Left forelimb (tissue), 1 donor: ENCODE results near the gene BNC2.

ENCODE experiments used
- DNase-seq: peaks from one replicate; pipeline ENCODE4 v3.0.0-alpha.2; 2018; ENCODE audit warnings: low spot score

BNC2 gene

DNA sequence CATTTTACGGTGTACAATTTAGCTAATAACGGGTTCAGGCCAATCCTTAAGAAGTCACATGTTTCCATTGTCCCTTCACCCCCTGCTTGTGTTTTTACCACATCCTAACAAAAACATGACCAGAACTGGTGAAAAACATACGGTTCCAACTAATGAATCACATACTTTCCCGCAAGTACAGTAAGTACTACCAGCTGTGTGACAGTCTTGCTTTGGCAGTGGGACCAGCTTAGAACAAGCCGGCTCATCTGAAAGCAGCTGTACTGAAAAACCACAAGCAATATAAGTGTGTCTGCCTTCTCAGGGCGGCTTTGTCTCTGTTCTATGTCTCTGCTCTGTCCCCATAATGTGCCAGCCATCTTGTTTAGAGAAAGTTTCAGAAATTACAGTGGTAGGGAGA, 242.5 kb downstream of the BNC2 start:
- peak; percentile 77 for DNase-seq

DNA sequence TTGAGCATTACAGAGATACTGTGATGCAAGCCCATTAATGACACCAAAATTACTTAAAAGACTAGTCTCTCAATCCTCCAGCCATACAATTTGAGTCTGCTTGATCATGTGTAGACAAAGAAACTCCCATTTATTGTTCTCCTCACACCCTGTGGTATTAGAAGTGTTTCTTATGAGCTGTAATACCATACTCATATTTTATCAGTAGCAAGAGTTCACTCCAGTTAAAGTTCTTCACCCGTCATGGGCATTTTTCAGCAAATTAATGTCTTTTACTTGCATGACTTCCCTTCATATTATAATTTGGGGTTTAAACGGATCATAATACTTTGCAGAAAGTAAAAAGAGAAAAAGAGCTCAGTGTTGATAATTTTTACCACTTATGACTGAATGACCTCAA, 242.9 kb downstream of the BNC2 start:
- no peak for DNase-seq

DNA sequence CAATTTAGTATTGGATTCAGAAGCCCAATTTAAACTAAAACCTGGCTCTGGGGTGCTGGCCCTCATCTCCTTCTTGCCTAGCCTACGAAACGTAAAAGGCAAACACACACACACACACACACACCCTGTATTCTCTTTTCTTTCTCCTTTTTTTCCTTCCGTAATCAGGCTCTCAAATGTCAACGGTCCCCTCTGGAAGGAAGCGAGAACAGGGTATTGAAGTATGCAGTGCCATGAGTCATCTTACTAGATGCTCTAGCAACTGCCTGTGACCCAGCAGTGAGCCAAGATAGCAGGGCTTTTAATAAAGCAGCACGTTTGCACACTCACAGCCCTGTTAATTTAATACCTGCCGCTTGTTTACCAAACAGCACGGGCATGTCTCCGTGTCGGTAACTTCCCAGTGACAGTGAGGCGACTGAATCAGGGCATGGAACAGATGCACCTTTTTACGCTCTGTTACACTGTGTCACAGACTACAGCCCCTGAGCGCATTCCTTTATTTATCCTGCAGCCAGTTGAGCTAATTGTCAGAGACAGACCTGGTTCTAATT, 243.8 kb downstream of the BNC2 start:
- DNase-seq: no peak

DNA sequence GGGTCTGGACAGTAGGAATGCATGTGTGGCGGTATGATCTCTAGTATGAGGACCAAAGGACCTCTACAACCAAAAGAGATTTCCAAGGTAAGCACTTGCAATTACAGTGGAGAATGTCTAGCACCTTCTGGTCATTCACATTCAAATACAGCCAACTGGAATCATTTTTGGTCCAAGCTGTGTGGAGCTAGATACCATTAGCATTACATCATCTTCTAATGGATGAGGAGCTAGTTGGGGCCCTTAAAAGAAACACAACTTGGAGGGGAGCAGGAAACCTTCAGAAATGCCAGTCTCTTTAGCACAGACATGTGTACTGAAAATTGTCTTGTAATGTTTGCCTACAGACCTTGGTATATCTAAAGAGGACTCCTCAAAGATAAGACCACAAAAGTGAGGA, 244.7 kb downstream of the BNC2 start:
- no peak for DNase-seq

DNA sequence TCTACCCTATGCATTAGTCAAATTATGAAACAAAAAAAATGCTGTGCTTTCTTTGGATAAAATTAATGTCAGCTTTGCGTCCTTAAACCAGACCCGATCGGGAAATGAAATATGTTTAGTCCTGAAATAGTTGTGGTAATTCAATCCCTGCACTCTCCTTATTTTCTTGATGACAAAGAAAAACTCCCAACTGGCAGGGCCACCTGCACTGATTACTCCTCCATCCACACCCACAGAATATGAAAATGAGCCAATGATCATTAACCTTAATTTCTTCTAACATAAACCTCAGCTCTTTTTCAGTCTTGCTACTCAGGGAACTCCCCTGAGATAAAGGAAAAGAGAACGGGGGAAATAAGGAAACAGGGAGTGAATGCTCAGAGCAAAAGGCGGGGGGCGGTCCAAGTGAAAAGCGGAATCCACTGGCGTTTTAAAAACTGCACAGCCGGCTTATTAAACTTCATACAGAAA, 245.3 kb downstream of the BNC2 start:
- no peak for DNase-seq

DNA sequence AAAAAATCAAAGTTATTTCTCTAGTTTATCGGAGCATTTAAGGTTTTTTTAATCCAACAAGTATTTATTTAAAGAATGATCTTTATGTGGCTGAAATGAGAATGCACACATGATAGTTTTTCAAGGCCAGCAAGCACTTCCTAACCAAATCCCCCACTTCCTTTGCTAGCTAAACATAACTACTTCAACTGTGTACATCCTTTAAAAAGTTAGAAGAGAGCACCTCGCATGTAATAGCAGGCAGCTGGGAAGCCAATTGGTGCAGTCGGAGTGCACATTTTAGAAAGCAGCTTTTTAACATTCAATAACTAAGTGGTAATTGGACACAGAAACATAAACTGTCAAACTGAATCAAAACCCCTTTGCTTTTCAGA, 245.7 kb downstream of the BNC2 start:
- no peak for DNase-seq

DNA sequence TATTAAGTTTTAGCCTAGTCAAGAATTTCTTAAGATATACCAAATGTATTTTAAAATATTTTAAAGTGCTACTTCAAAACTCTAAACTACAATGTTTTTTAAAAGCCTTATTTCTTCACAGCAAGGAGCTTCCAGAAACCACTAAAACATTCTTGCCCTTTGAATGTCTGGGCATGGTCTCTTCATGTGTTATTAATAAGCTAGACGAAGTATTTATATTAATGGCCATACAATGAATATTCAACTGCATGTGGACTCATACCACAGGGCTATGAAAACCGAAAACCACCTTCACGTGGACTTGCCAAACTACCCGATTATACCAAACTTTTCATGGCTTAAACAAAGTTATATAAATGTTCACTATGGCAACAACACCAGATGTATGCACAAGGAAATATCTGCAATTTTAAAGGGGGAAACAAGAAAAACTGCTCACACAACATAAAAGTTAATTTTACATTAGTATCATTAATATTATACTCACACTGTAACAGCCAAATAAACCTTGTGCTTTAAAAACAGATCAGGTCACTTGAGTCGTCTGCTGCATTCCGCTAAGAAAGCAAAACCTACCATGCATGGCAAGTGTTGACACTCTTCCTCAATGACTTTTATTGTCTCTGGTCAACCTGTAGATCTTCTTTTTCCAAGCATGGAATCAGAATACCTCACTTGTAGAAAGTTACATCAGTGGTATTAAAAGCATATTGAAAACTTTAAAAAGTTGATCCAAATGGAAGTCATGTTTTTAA, 246.3 kb downstream of the BNC2 start:
- no peak for DNase-seq

DNA sequence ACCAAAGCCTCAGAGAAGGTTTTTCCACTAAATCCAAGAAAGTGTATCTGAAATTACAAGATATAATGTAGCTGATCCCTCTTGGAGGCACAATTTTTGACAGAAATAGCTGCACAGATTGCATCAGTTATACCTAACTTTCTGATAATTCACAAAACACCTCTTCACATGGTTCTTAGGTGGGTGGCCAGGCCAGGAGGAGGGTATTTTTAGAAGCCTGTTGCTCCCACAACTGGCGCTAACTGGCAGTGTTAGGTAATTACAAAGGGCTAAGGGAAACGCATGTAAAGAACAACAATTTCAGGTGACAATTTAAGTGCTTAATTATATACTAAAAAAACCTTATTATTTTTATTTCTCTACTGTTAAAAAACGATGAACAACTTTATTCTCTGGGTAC, 247.9 kb downstream of the BNC2 start:
- DNase-seq: no peak

DNA sequence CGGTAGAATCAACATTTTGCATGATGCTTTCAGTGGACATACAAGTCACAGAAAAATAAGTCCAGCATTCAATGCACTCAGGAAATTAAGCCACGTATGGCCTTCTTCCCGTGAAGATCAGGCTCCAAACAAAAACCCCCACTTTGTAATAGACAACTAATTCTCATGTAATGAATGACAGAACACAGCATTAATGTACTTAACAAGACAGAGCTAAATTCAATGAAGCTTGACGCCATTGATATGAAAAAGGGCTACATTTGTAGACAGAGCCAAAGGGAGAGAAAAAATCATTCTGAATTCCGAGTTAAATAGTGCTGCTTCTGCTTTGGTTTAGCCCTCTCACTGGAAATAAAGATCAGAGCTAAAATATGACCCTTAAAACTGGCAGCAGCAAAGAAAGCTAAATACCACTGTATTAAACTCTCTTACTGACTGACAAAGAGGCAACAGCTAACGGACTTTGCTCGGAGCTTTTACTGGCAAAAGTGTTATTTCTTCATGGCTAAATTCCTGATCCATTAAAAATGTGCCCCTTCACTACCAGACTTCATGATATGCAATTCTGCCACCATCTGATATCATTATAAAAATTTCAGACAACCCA, 250.5 kb downstream of the BNC2 start:
- no peak for DNase-seq

DNA sequence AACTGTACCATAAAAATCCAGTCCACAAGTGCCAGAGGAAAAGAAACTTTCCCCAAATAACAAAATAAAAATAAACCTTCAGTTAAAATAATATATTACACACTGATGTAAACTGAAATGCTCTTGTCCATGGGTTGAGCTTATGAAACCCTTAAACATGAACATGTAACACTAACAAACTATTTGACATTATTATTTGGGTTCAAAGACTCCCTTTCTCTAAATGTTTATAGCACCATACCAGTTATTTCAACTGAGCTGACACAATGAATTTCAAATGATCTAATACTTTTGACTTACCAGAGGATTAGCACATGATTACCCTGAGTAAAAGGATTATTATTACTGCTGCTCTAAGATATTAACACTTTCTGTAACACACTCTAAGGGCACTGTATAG, 251.1 kb downstream of the BNC2 start:
- no peak for DNase-seq

DNA sequence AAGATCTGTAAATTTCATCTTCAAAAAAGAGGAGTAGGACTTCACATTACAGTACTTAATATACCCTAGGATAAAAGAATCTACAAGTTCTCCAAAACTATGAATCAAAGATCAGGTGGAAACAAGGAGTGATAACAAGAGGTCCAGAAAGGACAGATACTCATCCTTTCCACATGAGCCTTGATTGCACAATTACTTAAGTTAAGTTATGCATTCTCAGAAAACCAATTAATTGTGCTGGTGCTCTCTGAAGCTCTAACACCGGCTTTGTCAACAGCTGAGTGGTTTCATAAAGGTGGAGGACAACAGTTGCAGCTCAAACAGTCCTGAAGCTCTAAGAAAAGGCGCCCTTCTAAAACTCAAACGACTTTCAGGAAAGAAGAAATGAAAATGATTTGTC, 251.9 kb downstream of the BNC2 start:
- DNase-seq: no peak

DNA sequence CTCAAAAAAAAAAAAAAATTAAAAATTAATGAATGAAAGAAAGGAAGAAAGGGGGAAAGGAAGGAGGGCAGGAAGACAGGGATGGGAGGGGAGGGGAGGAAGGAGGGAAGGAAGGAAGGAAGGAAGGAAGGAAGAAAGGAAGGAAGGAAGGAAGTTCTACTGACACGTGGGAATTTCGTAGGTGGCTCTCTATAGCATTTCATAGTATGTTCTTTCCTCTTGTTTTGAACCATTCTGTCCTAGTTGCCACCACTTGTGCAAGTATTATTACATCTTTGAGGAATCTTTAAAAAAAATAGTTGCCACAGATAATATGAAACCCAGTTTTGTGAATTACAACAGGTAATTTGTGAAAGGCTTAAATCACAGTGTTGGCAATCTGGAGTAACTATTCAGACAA, 253.8 kb downstream of the BNC2 start:
- no peak for DNase-seq

DNA sequence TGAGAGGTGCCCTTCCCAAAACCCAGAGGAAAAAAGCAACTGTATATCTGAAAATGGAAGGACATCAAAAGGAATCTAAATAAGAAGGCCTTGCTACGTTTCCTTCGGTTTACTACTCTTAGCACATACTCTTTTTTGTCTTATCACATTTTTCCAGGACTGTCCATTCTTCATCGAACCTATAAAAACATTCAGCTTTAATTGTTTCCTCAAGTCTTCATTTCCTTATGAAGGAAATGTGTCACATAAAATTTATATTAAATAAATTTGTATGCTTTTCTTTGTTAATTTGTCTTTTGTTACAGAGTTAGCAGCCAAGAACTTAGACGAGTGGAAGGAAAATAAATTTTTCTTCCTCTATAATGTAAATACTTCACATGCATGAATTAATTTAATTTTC, 255.0 kb downstream of the BNC2 start:
- no peak for DNase-seq

DNA sequence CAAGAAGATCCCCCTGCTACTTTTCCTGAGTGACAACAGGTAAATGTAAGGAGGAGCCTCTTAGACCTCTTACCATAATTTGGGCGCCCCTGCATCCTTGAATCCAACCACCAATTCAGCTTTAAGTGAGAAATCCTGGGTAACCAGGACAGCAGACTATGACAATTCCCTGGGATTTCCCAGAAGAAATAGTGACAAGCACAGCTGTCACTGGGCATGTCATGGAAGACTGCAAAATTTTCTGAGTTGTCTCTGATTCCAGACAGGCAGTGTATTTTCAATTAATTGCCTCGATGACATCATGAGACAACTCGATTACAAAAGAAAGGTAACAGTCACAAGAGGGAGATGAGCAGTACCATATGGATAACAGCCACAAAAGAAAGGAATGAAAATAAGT, 256.9 kb downstream of the BNC2 start:
- DNase-seq: no peak

DNA sequence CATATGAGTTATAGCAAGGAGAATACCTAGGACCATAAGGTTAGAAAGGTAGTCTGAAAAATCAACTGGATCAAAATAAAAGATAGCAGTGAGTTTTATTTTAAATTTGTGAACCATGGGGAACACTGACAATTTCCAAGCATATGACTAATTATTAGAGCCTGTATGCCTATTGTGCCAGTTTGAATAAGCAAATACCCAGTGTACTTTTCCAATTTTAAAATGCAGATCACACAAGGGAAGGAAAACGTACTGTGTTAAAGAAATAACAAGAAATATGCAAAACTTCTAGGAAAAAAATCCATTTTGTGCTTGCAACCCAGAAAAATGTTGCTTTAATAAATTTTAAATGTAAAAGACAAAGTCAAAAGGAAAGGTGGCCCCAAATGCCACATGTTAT, 257.4 kb downstream of the BNC2 start:
- no peak for DNase-seq

DNA sequence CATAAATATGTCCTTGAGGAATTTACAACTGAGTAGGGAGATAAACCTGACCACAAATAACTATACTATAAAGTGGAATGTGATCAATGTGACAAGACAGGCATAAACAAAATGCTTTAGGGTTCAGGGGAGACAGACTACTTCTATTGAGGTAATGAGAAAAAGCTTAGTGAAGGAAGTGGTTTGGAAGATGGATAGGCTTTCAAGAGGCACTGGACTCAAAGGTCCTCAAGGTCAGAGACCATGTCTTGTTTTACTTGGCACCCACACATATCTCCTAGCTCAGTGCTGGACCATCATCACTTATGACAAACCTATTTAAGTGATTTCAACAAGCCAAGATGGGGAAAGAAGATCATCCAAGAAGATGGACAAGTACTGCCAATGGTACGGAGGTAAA, 257.8 kb downstream of the BNC2 start:
- no peak for DNase-seq

DNA sequence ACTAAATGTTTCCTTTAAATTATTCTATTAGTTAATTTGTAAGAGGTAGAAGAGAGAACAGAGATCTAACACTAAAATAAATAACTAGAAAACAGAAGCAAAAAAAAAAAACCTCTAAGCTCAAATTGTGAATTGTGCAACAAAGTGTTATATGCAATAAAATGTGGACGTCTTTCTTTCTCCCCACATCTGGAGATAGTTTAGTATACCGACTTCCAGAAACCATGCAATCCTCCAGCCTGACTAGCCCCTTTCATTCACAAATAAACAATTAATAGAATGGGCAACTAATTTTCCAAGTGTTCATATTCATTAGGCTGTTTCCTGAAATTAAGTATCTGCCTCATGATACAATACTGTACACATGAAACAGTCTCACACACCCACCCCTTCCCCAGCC, 258.5 kb downstream of the BNC2 start:
- DNase-seq: no peak

DNA sequence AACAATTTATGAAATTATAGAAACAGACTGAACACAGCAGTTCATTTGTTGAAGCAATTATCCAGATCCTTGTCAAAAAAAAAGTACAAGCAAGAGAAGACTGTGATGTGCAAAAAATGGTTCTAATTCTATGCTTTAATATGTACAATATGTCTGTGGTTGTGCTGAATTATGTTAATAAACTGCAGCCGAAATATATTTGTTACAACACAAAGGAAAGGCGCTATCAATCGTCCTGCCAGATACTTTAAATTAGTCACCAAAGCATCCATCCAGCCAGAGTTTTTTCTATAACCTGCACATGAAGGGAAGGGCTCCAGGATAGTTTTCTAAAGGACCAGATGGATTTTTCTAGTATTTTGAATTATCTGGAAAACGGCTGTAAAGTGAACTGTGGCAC, 259.5 kb downstream of the BNC2 start:
- no peak for DNase-seq

DNA sequence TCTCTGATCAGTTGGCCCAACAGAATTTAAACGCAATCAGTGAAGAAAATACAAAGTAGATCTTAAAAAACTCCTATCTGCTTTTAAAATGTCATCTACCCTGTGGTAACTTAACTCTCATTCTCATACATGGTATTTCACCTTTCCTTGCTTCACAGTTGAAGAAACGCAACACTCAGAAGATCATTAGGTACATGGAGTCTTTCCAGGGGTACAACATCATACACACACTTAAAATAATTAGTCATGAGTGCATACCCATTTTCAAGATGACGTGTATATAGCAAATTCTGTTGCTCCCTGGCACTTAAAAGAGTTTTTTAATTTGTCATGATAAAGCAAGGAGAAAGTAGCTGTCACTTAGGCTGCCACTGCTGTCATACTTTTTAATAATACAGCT, 259.9 kb downstream of the BNC2 start:
- DNase-seq: no peak

DNA sequence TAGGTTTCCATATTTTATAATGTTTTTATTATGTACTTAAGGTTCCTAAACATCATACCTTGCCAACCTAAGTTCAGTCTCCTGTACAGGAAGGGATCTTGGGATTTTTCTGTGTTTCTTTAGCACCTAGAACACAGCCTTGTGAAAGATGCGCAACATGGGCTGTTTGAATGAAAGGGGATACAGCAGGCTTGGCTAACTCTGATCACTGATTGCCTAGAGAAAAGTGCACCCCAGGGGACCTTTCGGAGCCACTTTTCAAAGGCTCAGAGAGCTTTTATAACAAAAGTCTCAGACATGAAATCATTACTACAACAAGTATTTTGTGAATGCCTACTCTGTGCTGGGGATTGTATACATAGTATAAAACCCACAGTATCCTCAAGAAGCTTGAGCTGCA, 261.6 kb downstream of the BNC2 start:
- no peak for DNase-seq

DNA sequence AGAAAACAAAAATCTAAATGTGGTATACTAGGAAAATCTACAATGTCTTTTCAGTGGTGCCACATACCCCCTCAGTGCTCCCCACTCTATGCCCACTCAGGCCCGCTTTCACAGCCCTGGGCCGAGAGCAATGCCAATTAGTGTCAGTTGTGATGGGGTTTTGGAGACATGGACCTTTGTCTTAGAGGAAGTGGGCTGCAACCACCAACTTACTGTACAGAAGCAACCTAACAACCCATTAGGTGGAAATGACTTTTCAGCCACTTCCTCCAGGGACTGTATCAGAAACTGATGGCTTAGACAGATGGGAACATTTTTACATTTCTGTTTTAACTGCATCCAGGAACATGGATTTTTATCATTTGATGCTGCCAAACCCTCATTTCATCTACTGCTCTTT, 268.0 kb downstream of the BNC2 start:
- no peak for DNase-seq

DNA sequence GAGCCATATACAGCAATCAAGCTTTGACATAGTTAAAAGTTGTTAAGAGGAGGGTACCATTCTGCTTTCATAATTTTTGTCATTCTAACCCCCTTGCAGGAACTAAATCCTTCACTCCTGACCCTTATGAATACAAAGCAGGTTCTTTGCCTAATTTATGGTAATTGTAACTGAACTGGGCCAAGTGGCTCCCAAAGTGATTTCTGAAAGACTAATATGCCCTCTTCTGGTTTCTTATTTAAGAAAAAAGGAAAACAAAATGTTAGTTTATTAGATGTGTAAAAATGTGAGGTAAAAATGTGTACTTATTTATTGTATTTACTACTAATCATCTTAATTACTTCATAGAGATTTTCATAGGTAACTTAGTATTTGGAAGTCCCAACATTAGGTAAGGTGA, 268.5 kb downstream of the BNC2 start:
- no peak for DNase-seq

DNA sequence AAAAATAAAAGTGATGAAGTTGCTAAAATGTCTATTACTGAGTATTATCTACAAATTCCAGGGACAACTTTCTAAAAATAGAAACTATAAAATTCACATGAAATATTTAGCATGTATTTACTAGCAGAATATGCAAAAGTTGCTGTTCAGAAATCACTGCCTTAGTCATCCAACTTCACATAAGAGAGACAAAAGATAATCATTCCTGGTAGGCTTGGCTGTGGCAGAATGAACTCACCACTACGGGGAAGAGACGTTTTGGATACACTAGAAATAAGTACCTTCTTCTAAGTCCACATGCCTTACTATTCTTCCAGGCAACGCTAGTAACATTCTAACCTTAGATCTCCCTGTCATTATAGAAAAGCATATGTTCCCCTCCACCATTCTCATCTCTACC, 272.2 kb downstream of the BNC2 start:
- DNase-seq: no peak

DNA sequence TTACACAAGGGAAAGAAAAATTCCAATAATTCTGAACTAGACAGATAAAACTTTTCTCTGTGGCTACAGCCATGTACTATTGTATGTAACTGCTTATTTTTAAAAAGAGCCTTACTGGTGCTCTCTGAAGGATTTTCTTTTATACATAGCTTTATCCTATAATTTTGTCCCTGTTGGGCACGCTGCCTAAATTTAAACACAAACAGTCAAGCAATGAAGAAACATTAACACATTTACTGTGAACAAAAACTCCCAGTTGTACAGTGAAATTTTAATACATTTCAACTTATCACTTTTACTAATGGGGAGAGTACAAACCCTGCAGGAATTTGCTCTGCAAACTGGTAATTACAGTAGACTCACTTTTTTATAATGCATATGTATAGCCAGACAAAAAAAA, 273.3 kb downstream of the BNC2 start:
- DNase-seq: no peak
